Caco-2 (cell line): Measurements from ENCODE around the gene ZNF778. TPM values are rescaled to one million over a fixed set of nuclear protein-coding genes. Genes with fewer than 3 reads are reported as not detected.

Experiments used
- BruUV-seq: library from RNA; stranded (reverse); fragments of 400-500 nt; replicated peaks from 2 replicates; lab custom pipeline; 2021; lab: Mats Ljungman, UMichigan
- CTCF ChIA-PET: fragments of 300-600 bp; sonication (Branson Sonifier 250); formaldehyde crosslinking; loops from one replicate; lab custom pipeline; 2022; ENCODE audit warnings: antibody characterized with exemption; lab: Charles Lee
- POLR2A ChIA-PET: fragments of 300-600 bp; sonication (Branson Sonifier 250); formaldehyde crosslinking; loops from one replicate; lab custom pipeline; 2022; ENCODE audit warnings: antibody characterized with exemption; lab: Charles Lee
- DNase-seq, 2 experiments: peaks; one replicate each; pipeline versions ENCODE4 v3.0.0 to v3.0.0-alpha.2; 2020 to 2022
- H3K27me3 ChIP-seq: replicated peaks from 2 replicates; pipeline ENCODE4 v1.6.0; 2011; ENCODE audit warnings: low read length; ENCODE audit not compliant: control insufficient read depth, insufficient read depth
- H3K36me3 ChIP-seq: 2 replicates; pipeline ENCODE4 v1.5.1; 2011; ENCODE audit warnings: low read length; ENCODE audit not compliant: control insufficient read depth, insufficient read depth
- H3K4me1 ChIP-seq: fragments of 250-450 bp; sonication (Bioruptor Pico); 2 replicates; pipeline ENCODE4 v1.5.1; 2020; ENCODE audit warnings: mild to moderate bottlenecking
- H3K4me3 ChIP-seq: 2 replicates; pipeline ENCODE4 v1.5.1; 2011; ENCODE audit warnings: low read depth, mild to moderate bottlenecking, control low read depth, low read length
- H3K9me3 ChIP-seq: fragments of 250-450 bp; sonication (Bioruptor Pico); 2 replicates; pipeline ENCODE4 v1.5.1; 2020; ENCODE audit warnings: mild to moderate bottlenecking, moderate library complexity
- H3K27ac Mint-ChIP-seq: one replicate; pipeline ENCODE4 v1.8.0; 2022; ENCODE audit warnings: mixed read lengths; ENCODE audit not compliant: unreplicated experiment
- H3K27me3 Mint-ChIP-seq: one replicate; pipeline ENCODE4 v1.8.0; 2022; ENCODE audit warnings: mixed read lengths; ENCODE audit not compliant: insufficient read depth, unreplicated experiment
- H3K36me3 Mint-ChIP-seq: one replicate; pipeline ENCODE4 v1.8.0; 2022; ENCODE audit warnings: mild to moderate bottlenecking, mixed read lengths; ENCODE audit not compliant: insufficient read depth, unreplicated experiment
- H3K4me1 Mint-ChIP-seq: one replicate; pipeline ENCODE4 v1.8.0; 2022; ENCODE audit warnings: low read depth, mixed read lengths; ENCODE audit not compliant: unreplicated experiment
- H3K4me3 Mint-ChIP-seq: one replicate; pipeline ENCODE4 v1.8.0; 2022; ENCODE audit warnings: mild to moderate bottlenecking, moderate library complexity, mixed read lengths; ENCODE audit not compliant: unreplicated experiment
- H3K9me3 Mint-ChIP-seq: one replicate; pipeline ENCODE4 v1.8.0; 2022; ENCODE audit warnings: mixed read lengths; ENCODE audit not compliant: unreplicated experiment
- intact Hi-C: fragments of 100-400 bp; cut with micrococcal nuclease; formaldehyde crosslinking; loops from one replicate; pipeline ENCODE4 v1.10.0; 2022; ENCODE audit not compliant: unreplicated experiment
- total RNA-seq: library from RNA; stranded (reverse); gene quantifications from 2 replicates; pipeline ENCODE4 v1.2.3, GENCODE V29; 2022
- TF ChIP-seq, protein P1 (sequence below), 2 experiments: fragments of 200-600 bp in 1 of 2; IDR thresholded peaks; 1 replicate in 1 of 2; 2 replicates in 1 of 2; pipeline versions ENCODE4 v1.5.1 to v1.8.0; 2011 to 2022; ENCODE audit warnings: antibody characterized with exemption in 1 of 2, control low read depth in 1 of 2, inconsistent platforms in 1 of 2, low read depth in 1 of 2, low read length in 1 of 2, mild to moderate bottlenecking in 1 of 2, moderate library complexity in 1 of 2; ENCODE audit not compliant: insufficient read depth in 1 of 2, severe bottlenecking in 1 of 2, unreplicated experiment in 1 of 2

Gene ZNF778
- total RNA-seq, 1 experiment from 2014 or later, result 18.1 TPM

GRCh38 chr16:89177501-89177900, 40.0 kb upstream of the ZNF778 start:
- CTCF ChIA-PET, result interaction anchor here (0.6 to 1.3 kb wide), 2 partner anchors 40 to 510 kb away, joined by 3 read pairs; partner anchors contain the start of gene ZNF778
- Mint-ChIP-seq H3K4me3 (no peak overlapping the region), H3K27me3 (peaks cover 10% of the 10 kb centered on the region), H3K4me1 (no peaks in the 10 kb centered on the region), H3K27ac (no peak overlapping the region), H3K36me3 (no peaks in the 10 kb centered on the region), H3K9me3 (no peaks in the 10 kb centered on the region)
- H3K4me3 ChIP-seq, result no peak overlapping the region
- intact Hi-C loops, result no loop called here
- DNase-seq, result no peak
- H3K4me1 ChIP-seq, result peaks cover 5% of the 10 kb centered on the region; the same call in 1 of the 2 replicates
- POLR2A ChIA-PET, result no interaction called here
- no peaks in the 10 kb centered on the region for H3K36me3 ChIP-seq
- TF ChIP-seq, protein P1, sequence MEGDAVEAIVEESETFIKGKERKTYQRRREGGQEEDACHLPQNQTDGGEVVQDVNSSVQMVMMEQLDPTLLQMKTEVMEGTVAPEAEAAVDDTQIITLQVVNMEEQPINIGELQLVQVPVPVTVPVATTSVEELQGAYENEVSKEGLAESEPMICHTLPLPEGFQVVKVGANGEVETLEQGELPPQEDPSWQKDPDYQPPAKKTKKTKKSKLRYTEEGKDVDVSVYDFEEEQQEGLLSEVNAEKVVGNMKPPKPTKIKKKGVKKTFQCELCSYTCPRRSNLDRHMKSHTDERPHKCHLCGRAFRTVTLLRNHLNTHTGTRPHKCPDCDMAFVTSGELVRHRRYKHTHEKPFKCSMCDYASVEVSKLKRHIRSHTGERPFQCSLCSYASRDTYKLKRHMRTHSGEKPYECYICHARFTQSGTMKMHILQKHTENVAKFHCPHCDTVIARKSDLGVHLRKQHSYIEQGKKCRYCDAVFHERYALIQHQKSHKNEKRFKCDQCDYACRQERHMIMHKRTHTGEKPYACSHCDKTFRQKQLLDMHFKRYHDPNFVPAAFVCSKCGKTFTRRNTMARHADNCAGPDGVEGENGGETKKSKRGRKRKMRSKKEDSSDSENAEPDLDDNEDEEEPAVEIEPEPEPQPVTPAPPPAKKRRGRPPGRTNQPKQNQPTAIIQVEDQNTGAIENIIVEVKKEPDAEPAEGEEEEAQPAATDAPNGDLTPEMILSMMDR (IDR thresholded peaks at IDR 0.05; ENCODE audit: insufficient read depth in 1 of 2, low read depth in 1 of 2, low read length in 1 of 2, severe bottlenecking in 1 of 2, unreplicated experiment in 1 of 2), result no peak
- BruUV-seq, result no TSS peak
- H3K27me3 ChIP-seq, result peaks cover 3% of the 10 kb centered on the region; the same call in 1 of the 2 replicates
- no peaks in the 10 kb centered on the region for H3K9me3 ChIP-seq

DNA sequence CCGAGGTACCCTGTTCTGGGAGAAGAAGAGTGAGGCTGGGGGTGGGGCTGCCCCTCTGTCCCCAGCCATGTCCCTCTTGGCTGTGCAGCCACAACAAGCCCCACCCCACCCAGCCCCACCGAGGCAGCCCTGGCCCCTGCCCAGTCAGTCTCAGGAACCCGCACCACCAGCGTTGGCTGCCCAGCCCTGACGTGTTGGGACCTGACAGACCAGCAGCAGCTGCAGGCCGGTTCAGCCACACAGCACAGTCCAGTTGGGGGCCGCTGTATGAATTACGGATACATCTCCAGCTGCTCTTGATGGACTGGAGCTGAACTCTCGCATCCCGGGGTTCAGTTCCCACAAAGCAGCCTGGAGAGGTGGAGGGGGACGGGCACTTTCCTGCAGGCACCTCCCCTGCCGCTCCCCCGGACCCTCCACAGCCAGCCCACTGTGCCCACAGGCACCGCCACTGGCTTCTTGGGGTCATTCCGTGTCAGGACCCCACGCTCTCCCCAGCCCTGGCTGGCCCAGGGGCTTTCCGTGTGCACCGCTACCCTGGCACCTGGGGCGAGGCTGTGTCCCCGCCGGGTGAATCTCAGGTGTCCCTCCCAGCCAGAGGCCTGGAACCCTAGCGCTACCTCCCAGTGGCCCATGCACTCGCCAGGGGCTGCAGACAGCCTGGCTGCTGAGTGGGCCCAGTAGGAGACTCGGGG, 38.9 kb upstream of the ZNF778 start:
- Mint-ChIP-seq H3K27ac (no peak overlapping the region), H3K36me3 (no peaks in the 10 kb centered on the region), H3K27me3 (peaks cover 10% of the 10 kb centered on the region), H3K4me1 (no peaks in the 10 kb centered on the region), H3K4me3 (no peak overlapping the region), H3K9me3 (no peaks in the 10 kb centered on the region)
- intact Hi-C loops, result no loop called here
- TF ChIP-seq, protein P1 (IDR thresholded peaks at IDR 0.05; ENCODE audit: insufficient read depth in 1 of 2, low read depth in 1 of 2, low read length in 1 of 2, severe bottlenecking in 1 of 2, unreplicated experiment in 1 of 2), result no peak
- Histone ChIP-seq H3K27me3 (peaks cover 3% of the 10 kb centered on the region; the same call in 1 of the 2 replicates), H3K4me1 (peaks cover 3% of the 10 kb centered on the region; the same call in 1 of the 2 replicates), H3K9me3 (no peaks in the 10 kb centered on the region), H3K36me3 (no peaks in the 10 kb centered on the region), H3K4me3 (no peak overlapping the region)
- POLR2A ChIA-PET, result no interaction called here
- BruUV-seq, result no TSS peak
- DNase-seq, result no peak
- CTCF ChIA-PET, result interaction anchor here (0.6 to 1.3 kb wide), 2 partner anchors 39 to 511 kb away, joined by 3 read pairs; partner anchors contain the start of gene ZNF778

GRCh38 chr16:89179148-89179484, 38.4 kb upstream of the ZNF778 start:
- BruUV-seq, result no TSS peak
- ChIA-PET POLR2A (no interaction called here), CTCF (no interaction called here)
- no peaks in the 10 kb centered on the region for H3K36me3 ChIP-seq
- H3K27me3 Mint-ChIP-seq, result peaks cover 10% of the 10 kb centered on the region
- H3K9me3 Mint-ChIP-seq, result no peaks in the 10 kb centered on the region
- no peak overlapping the region for H3K27ac Mint-ChIP-seq
- H3K4me1 ChIP-seq, result no peaks in the 10 kb centered on the region; the same call in 1 of the 2 replicates
- no peaks in the 10 kb centered on the region for H3K4me1 Mint-ChIP-seq
- TF ChIP-seq, protein P1 (IDR thresholded peaks at IDR 0.05; ENCODE audit: insufficient read depth in 1 of 2, low read depth in 1 of 2, low read length in 1 of 2, severe bottlenecking in 1 of 2, unreplicated experiment in 1 of 2), result no peak
- no peak for DNase-seq
- intact Hi-C loops, result no loop called here
- no peaks in the 10 kb centered on the region for H3K36me3 Mint-ChIP-seq
- H3K4me3 ChIP-seq, result no peak overlapping the region
- no peaks in the 10 kb centered on the region; the same call in 1 of the 2 replicates for H3K27me3 ChIP-seq
- H3K9me3 ChIP-seq, result no peaks in the 10 kb centered on the region
- no peak overlapping the region for H3K4me3 Mint-ChIP-seq
